DMS53 (cell line): ENCODE data around the gene CYTH3.

Source experiments
- DNase-seq: peaks from one replicate; lab custom pipeline; 2025; lab: John Stamatoyannopoulos, UW

The CYTH3 gene

GRCh38 chr7:6279937-6280336 is 7.5 kb upstream of the CYTH3 start:
- no peak for DNase-seq

GRCh38 chr7:6279341-6279740 is 6.9 kb upstream of the CYTH3 start:
- DNase-seq: no peak

- no peak for DNase-seq
These were observed 6.4 kb upstream of the CYTH3 start for GRCh38 chr7:6278749-6279310.

GRCh38 chr7:6277476-6277875 is 5.1 kb upstream of the CYTH3 start:
- DNase-seq: no peak

GRCh38 chr7:6276911-6277408 is 4.5 kb upstream of the CYTH3 start:
- DNase-seq: no peak

- DNase-seq: no peak
These were observed 2.3 kb upstream of the CYTH3 start for GRCh38 chr7:6274743-6275142.

GRCh38 chr7:6273917-6274630 is 1.6 kb upstream of the CYTH3 start:
- DNase-seq: no peak

- peak; percentile 69 for DNase-seq
These were observed 985 bp upstream of the CYTH3 start for GRCh38 chr7:6273380-6273837.

GRCh38 chr7:6271694-6272440 is 557 bp downstream of the CYTH3 start:
- peak; percentile 63 for DNase-seq

- peak; percentile 50 for DNase-seq
These were observed 1.3 kb downstream of the CYTH3 start for GRCh38 chr7:6271060-6271658.

- DNase-seq: no peak
These were observed 2.9 kb downstream of the CYTH3 start for GRCh38 chr7:6269527-6269926.

GRCh38 chr7:6268907-6269306 is 3.5 kb downstream of the CYTH3 start:
- DNase-seq: no peak

- no peak for DNase-seq
These were observed 4.2 kb downstream of the CYTH3 start for GRCh38 chr7:6268023-6268900.

- DNase-seq: no peak
These were observed 5.7 kb downstream of the CYTH3 start for GRCh38 chr7:6266699-6267098.

GRCh38 chr7:6262221-6262620 is 10.2 kb downstream of the CYTH3 start:
- DNase-seq: no peak

GRCh38 chr7:6261699-6262098 is 10.7 kb downstream of the CYTH3 start:
- no peak for DNase-seq

GRCh38 chr7:6260291-6261187 is 11.9 kb downstream of the CYTH3 start:
- no peak for DNase-seq

GRCh38 chr7:6259257-6259656 is 13.2 kb downstream of the CYTH3 start:
- no peak for DNase-seq

GRCh38 chr7:6258440-6259182 is 13.8 kb downstream of the CYTH3 start:
- no peak for DNase-seq

GRCh38 chr7:6257675-6258074 is 14.7 kb downstream of the CYTH3 start:
- DNase-seq: no peak
